ENCODE results near the gene GATA5. TPM values are rescaled to one million over a fixed set of nuclear protein-coding genes. Genes with fewer than 3 reads are reported as not detected.

The GATA5 gene
- total and polyA plus RNA-seq, 4 experiments from 2014 or later: not detected

DNA sequence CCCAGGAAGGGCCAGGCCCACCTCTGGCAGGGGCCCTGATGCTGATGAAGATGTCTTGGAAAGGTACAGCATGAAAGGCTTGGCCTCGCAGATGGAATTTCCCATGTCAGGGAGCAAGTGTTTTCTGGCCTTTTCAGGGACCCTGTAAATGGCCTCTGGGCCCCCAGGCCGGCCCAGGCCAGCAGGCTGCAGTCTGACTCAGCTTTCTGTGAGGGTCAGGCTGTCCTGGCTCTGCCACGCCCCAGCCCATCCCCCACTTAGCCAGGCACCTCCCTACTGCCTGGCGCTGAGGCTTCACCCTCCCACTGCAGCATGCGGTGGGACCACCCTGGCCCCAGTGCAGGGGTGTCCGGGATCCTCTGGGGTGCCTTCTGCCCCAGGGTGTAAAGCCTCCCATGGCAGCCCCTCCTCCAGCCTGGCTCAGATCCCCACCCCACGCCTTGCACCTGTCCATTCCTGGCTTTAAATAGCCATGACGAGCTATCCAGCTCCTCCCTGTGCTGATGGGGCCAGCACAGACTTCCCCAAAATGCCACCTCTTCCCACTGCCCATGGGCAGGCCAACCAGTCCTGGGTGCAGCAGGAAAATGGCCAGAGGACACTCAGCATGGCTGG, 35.6 kb upstream of the GATA5 start:
- peaks cover 5 to 7% of the 10 kb centered on the region in 2 donors for H3K27me3 Mint-ChIP-seq
- H3K4me3 Mint-ChIP-seq: no peak overlapping the region
- intact Hi-C loops (cut with micrococcal nuclease): no loop called here
- POLR2A ChIA-PET (ENCODE audit: partially characterized antibody): no interaction called here
- no peaks in the 10 kb centered on the region for H3K36me3 Mint-ChIP-seq
- no peaks in the 10 kb centered on the region for H3K9me3 Mint-ChIP-seq
- H3K27ac Mint-ChIP-seq: no peak overlapping the region
- DNase-seq: no peak
- H3K36me3 ChIP-seq (ENCODE audit: insufficient read depth, low read length): no peaks in the 10 kb centered on the region
- no peaks in the 10 kb centered on the region for H3K27me3 ChIP-seq (ENCODE audit: insufficient read depth, low read length)
- H3K27ac ChIP-seq (ENCODE audit: low read depth, low read length): no peak overlapping the region
- no peaks in the 10 kb centered on the region for H3K4me1 Mint-ChIP-seq
- H3K9me3 ChIP-seq (ENCODE audit: control insufficient read depth in 1 of 2, low read length in 2 of 2): no peaks in the 10 kb centered on the region
- CTCF ChIA-PET (ENCODE audit: partially characterized antibody): no interaction called here
- no peaks in the 10 kb centered on the region for H3K4me1 ChIP-seq (ENCODE audit: insufficient read depth, low read length)
- no peak overlapping the region for H3K4me3 ChIP-seq (ENCODE audit: low read length in 2 of 2)

GRCh38 chr20:62508641-62509051, 32.9 kb upstream of the GATA5 start:
- Mint-ChIP-seq H3K9me3 (peaks cover 0 to 2% (median 0%) of the 10 kb centered on the region in 8 donors), H3K4me1 (peaks cover 0 to 3% (median 0%) of the 10 kb centered on the region in 4 donors), H3K27me3 (peaks cover under 1% of the 10 kb centered on the region in 2 donors), H3K4me3 (no peak overlapping the region), H3K36me3 (no peaks in the 10 kb centered on the region), H3K27ac (no peak overlapping the region)
- Histone ChIP-seq H3K27me3 (ENCODE audit: insufficient read depth, low read length) (no peaks in the 10 kb centered on the region), H3K4me3 (ENCODE audit: low read length in 2 of 2) (no peak overlapping the region), H3K9me3 (ENCODE audit: control insufficient read depth in 1 of 2, low read length in 2 of 2) (no peaks in the 10 kb centered on the region), H3K36me3 (ENCODE audit: insufficient read depth, low read length) (no peaks in the 10 kb centered on the region), H3K4me1 (ENCODE audit: insufficient read depth, low read length) (no peaks in the 10 kb centered on the region), H3K27ac (ENCODE audit: low read depth, low read length) (no peak overlapping the region)
- DNase-seq: no peak
- POLR2A ChIA-PET (ENCODE audit: partially characterized antibody): no interaction called here
- intact Hi-C loops (cut with micrococcal nuclease): no loop called here
- CTCF ChIA-PET (ENCODE audit: partially characterized antibody): no interaction called here

GRCh38 chr20:62507991-62508640, 32.3 kb upstream of the GATA5 start:
- CTCF ChIA-PET (ENCODE audit: partially characterized antibody): no interaction called here
- POLR2A ChIA-PET (ENCODE audit: partially characterized antibody): no interaction called here
- H3K36me3 ChIP-seq (ENCODE audit: insufficient read depth, low read length): no peaks in the 10 kb centered on the region
- Mint-ChIP-seq H3K27ac (no peak overlapping the region), H3K36me3 (no peaks in the 10 kb centered on the region), H3K4me1 (peaks cover 0 to 3% (median 0%) of the 10 kb centered on the region in 4 donors), H3K9me3 (peaks cover 0 to 2% (median 0%) of the 10 kb centered on the region in 8 donors), H3K4me3 (no peak overlapping the region), H3K27me3 (no peaks in the 10 kb centered on the region)
- H3K4me1 ChIP-seq (ENCODE audit: insufficient read depth, low read length): no peaks in the 10 kb centered on the region
- no peak overlapping the region for H3K4me3 ChIP-seq (ENCODE audit: low read length in 2 of 2)
- H3K9me3 ChIP-seq (ENCODE audit: control insufficient read depth in 1 of 2, low read length in 2 of 2): no peaks in the 10 kb centered on the region
- intact Hi-C loops (cut with micrococcal nuclease): no loop called here
- DNase-seq: no peak
- no peak overlapping the region for H3K27ac ChIP-seq (ENCODE audit: low read depth, low read length)
- H3K27me3 ChIP-seq (ENCODE audit: insufficient read depth, low read length): no peaks in the 10 kb centered on the region

DNA sequence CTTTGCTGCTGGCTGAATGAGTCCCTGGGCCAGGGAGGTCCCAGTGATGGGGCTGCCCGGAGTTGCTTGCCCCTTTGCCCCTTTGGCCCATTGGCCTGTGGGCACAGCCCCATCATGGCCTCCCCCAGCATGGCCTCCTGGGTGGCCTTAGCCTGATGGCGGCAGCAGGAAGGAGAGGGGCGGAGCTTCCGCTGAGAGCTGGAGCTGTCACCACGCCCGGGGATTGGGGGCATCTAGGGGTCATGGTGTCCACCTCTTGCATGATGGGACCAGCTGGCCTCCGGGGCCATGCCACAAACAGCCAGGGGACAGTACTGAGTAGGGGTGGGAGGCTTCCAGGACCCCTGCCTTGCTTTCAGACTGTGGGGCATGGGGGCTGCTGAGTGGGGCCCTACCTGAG, 31.5 kb upstream of the GATA5 start:
- no peak overlapping the region for H3K27ac ChIP-seq (ENCODE audit: low read depth, low read length)
- Mint-ChIP-seq H3K4me1 (peaks cover 0 to 4% (median 2%) of the 10 kb centered on the region in 4 donors), H3K4me3 (no peak overlapping the region), H3K36me3 (no peaks in the 10 kb centered on the region), H3K27me3 (no peaks in the 10 kb centered on the region), H3K9me3 (peaks cover 0 to 2% (median 0%) of the 10 kb centered on the region in 8 donors), H3K27ac (no peak overlapping the region)
- H3K4me1 ChIP-seq (ENCODE audit: insufficient read depth, low read length): peaks cover under 1% of the 10 kb centered on the region
- POLR2A ChIA-PET (ENCODE audit: partially characterized antibody): no interaction called here
- H3K36me3 ChIP-seq (ENCODE audit: insufficient read depth, low read length): no peaks in the 10 kb centered on the region
- CTCF ChIA-PET (ENCODE audit: partially characterized antibody): no interaction called here
- no peak for DNase-seq
- H3K27me3 ChIP-seq (ENCODE audit: insufficient read depth, low read length): no peaks in the 10 kb centered on the region
- H3K9me3 ChIP-seq (ENCODE audit: control insufficient read depth in 1 of 2, low read length in 2 of 2): no peaks in the 10 kb centered on the region
- intact Hi-C loops (cut with micrococcal nuclease): no loop called here
- H3K4me3 ChIP-seq (ENCODE audit: low read length in 2 of 2): no peak overlapping the region

- no peaks in the 10 kb centered on the region for H3K27me3 ChIP-seq (ENCODE audit: insufficient read depth, low read length)
- Mint-ChIP-seq H3K27me3 (no peaks in the 10 kb centered on the region), H3K4me3 (no peak overlapping the region), H3K9me3 (peaks cover 0 to 2% (median 0%) of the 10 kb centered on the region in 8 donors), H3K36me3 (no peaks in the 10 kb centered on the region), H3K27ac (no peak overlapping the region), H3K4me1 (peaks cover 2 to 9% (median 4%) of the 10 kb centered on the region in 4 donors)
- intact Hi-C loops (cut with micrococcal nuclease): no loop called here
- no peak for DNase-seq
- H3K9me3 ChIP-seq (ENCODE audit: control insufficient read depth in 1 of 2, low read length in 2 of 2): no peaks in the 10 kb centered on the region
- H3K36me3 ChIP-seq (ENCODE audit: insufficient read depth, low read length): no peaks in the 10 kb centered on the region
- H3K4me1 ChIP-seq (ENCODE audit: insufficient read depth, low read length): peaks cover 6% of the 10 kb centered on the region
- no peak overlapping the region for H3K27ac ChIP-seq (ENCODE audit: low read depth, low read length)
- no peak overlapping the region for H3K4me3 ChIP-seq (ENCODE audit: low read length in 2 of 2)
- ChIA-PET POLR2A (ENCODE audit: partially characterized antibody) (no interaction called here), CTCF (ENCODE audit: partially characterized antibody) (no interaction called here)
Observed at GRCh38 chr20:62506791-62507190, 31.0 kb upstream of the GATA5 start.

- H3K4me1 ChIP-seq (ENCODE audit: insufficient read depth, low read length): peaks cover 11% of the 10 kb centered on the region
- intact Hi-C loops (cut with micrococcal nuclease): no loop called here
- POLR2A ChIA-PET (ENCODE audit: partially characterized antibody): no interaction called here
- H3K4me3 ChIP-seq (ENCODE audit: low read length in 2 of 2): no peak overlapping the region
- Mint-ChIP-seq H3K27ac (no peak overlapping the region), H3K4me1 (peaks cover 4 to 14% (median 8%) of the 10 kb centered on the region in 4 donors), H3K36me3 (no peaks in the 10 kb centered on the region), H3K4me3 (no peak overlapping the region), H3K27me3 (no peaks in the 10 kb centered on the region), H3K9me3 (peaks cover 0 to 2% (median 0%) of the 10 kb centered on the region in 8 donors)
- no peaks in the 10 kb centered on the region for H3K9me3 ChIP-seq (ENCODE audit: control insufficient read depth in 1 of 2, low read length in 2 of 2)
- CTCF ChIA-PET (ENCODE audit: partially characterized antibody): no interaction called here
- DNase-seq: no peak
- no peaks in the 10 kb centered on the region for H3K36me3 ChIP-seq (ENCODE audit: insufficient read depth, low read length)
- no peaks in the 10 kb centered on the region for H3K27me3 ChIP-seq (ENCODE audit: insufficient read depth, low read length)
- H3K27ac ChIP-seq (ENCODE audit: low read depth, low read length): no peak overlapping the region
Observed at GRCh38 chr20:62506087-62506486, 30.3 kb upstream of the GATA5 start.

- no peaks in the 10 kb centered on the region for H3K27me3 ChIP-seq (ENCODE audit: insufficient read depth, low read length)
- no peaks in the 10 kb centered on the region for H3K27me3 Mint-ChIP-seq
- CTCF ChIA-PET (ENCODE audit: partially characterized antibody): no interaction called here
- peaks cover 11% of the 10 kb centered on the region for H3K4me1 ChIP-seq (ENCODE audit: insufficient read depth, low read length)
- no peak overlapping the region for H3K27ac Mint-ChIP-seq
- H3K9me3 Mint-ChIP-seq: peaks cover 0 to 5% (median 0%) of the 10 kb centered on the region in 8 donors
- DNase-seq: no peak
- no peaks in the 10 kb centered on the region for H3K36me3 ChIP-seq (ENCODE audit: insufficient read depth, low read length)
- H3K27ac ChIP-seq (ENCODE audit: low read depth, low read length): no peak overlapping the region
- H3K4me3 ChIP-seq (ENCODE audit: low read length in 2 of 2): no peak overlapping the region
- intact Hi-C loops (cut with micrococcal nuclease): no loop called here
- no peaks in the 10 kb centered on the region for H3K9me3 ChIP-seq (ENCODE audit: control insufficient read depth in 1 of 2, low read length in 2 of 2)
- H3K36me3 Mint-ChIP-seq: no peaks in the 10 kb centered on the region
- peaks cover 7 to 20% (median 12%) of the 10 kb centered on the region in 4 donors for H3K4me1 Mint-ChIP-seq
- no peak overlapping the region for H3K4me3 Mint-ChIP-seq
- POLR2A ChIA-PET (ENCODE audit: partially characterized antibody): no interaction called here
Observed at GRCh38 chr20:62505337-62506045, 29.7 kb upstream of the GATA5 start.
